Measurements from ENCODE around the gene DIS3L2. TPM values are rescaled to one million over a fixed set of nuclear protein-coding genes. Genes with fewer than 3 reads are reported as not detected.

The DIS3L2 gene
- total and polyA plus RNA-seq, 2 experiments from 2014 or later, result 15.2 to 25.3 TPM

DNA sequence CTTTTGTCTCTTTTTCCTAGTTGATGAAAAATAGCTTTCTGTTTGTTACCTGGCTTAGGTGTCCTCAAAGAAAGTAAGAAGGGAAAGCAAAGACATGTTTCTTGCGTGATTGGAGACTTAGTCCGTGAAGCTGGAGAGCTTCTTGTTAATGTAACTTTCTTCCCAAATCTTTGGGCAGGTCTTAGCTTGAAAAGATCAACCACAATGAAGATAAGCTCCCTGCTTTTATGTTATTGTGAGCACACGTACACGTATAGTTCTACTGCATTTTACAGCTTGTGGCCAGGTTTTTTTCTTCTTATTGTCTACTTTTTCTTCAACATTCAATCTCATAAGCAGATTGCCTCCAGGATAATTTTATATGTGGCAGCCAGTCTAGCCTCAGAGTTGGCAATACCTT lies 99.8 kb downstream of the DIS3L2 start (continued):
- TF ChIP-seq, protein P1, sequence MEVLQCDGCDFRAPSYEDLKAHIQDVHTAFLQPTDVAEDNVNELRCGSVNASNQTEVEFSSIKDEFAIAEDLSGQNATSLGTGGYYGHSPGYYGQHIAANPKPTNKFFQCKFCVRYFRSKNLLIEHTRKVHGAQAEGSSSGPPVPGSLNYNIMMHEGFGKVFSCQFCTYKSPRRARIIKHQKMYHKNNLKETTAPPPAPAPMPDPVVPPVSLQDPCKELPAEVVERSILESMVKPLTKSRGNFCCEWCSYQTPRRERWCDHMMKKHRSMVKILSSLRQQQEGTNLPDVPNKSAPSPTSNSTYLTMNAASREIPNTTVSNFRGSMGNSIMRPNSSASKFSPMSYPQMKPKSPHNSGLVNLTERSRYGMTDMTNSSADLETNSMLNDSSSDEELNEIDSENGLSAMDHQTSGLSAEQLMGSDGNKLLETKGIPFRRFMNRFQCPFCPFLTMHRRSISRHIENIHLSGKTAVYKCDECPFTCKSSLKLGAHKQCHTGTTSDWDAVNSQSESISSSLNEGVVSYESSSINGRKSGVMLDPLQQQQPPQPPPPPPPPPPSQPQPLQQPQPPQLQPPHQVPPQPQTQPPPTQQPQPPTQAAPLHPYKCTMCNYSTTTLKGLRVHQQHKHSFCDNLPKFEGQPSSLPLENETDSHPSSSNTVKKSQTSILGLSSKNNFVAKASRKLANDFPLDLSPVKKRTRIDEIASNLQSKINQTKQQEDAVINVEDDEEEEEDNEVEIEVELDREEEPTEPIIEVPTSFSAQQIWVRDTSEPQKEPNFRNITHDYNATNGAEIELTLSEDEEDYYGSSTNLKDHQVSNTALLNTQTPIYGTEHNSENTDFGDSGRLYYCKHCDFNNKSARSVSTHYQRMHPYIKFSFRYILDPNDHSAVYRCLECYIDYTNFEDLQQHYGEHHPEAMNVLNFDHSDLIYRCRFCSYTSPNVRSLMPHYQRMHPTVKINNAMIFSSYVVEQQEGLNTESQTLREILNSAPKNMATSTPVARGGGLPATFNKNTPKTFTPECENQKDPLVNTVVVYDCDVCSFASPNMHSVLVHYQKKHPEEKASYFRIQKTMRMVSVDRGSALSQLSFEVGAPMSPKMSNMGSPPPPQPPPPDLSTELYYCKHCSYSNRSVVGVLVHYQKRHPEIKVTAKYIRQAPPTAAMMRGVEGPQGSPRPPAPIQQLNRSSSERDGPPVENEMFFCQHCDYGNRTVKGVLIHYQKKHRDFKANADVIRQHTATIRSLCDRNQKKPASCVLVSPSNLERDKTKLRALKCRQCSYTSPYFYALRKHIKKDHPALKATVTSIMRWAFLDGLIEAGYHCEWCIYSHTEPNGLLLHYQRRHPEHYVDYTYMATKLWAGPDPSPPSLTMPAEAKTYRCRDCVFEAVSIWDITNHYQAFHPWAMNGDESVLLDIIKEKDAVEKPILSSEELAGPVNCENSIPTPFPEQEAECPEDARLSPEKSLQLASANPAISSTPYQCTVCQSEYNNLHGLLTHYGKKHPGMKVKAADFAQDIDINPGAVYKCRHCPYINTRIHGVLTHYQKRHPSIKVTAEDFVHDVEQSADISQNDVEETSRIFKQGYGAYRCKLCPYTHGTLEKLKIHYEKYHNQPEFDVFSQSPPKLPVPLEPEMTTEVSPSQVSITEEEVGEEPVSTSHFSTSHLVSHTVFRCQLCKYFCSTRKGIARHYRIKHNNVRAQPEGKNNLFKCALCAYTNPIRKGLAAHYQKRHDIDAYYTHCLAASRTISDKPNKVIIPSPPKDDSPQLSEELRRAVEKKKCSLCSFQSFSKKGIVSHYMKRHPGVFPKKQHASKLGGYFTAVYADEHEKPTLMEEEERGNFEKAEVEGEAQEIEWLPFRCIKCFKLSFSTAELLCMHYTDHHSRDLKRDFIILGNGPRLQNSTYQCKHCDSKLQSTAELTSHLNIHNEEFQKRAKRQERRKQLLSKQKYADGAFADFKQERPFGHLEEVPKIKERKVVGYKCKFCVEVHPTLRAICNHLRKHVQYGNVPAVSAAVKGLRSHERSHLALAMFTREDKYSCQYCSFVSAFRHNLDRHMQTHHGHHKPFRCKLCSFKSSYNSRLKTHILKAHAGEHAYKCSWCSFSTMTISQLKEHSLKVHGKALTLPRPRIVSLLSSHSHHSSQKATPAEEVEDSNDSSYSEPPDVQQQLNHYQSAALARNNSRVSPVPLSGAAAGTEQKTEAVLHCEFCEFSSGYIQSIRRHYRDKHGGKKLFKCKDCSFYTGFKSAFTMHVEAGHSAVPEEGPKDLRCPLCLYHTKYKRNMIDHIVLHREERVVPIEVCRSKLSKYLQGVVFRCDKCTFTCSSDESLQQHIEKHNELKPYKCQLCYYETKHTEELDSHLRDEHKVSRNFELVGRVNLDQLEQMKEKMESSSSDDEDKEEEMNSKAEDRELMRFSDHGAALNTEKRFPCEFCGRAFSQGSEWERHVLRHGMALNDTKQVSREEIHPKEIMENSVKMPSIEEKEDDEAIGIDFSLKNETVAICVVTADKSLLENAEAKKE (CRISPR knock-in tag; IDR thresholded peaks at IDR 0.05), result no peak
- TF ChIP-seq ETS1 (IDR thresholded peaks at IDR 0.05) (no peak), JUNB (IDR thresholded peaks at IDR 0.05; ENCODE audit: unreplicated experiment) (no peak), CREB1 (CRISPR knock-in tag; IDR thresholded peaks at IDR 0.05; ENCODE audit: low read depth) (no peak)

DNA sequence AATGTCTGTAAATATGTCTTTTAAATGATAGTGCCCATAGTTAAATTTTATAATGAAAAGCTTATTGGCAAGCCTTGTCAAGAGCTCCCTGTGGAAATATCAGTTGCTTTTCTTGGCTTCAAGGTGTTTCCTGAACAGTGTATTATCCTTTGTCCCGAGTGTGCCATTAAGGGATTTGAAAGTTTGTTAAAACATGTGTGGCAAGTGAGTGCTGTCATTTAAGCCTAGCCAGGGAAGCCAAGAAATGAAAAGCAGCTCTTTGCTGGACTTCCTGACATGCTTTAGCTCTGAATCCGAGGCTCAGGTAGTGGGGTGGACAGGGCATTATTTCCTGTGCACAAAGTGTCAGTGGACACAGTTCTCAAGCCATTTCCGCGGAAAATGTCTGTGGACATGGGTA lies 111.5 kb downstream of the DIS3L2 start:
- no peaks in the 10 kb centered on the region for H3F3A ChIP-seq (replicated peaks; ENCODE audit: low read depth)
- no peak overlapping the region for H2AFZ ChIP-seq
- Mint-ChIP-seq H3K4me3 (no peak overlapping the region), H3K4me1 (peaks cover 8% of the 10 kb centered on the region; the same call in 2 of the 3 replicates), H3K27ac (no peak overlapping the region), H3K27me3 (ENCODE audit: insufficient read depth, low read depth, poor library complexity) (no peaks in the 10 kb centered on the region), H3K36me3 (ENCODE audit: low read depth) (no peaks in the 10 kb centered on the region), H3K9me3 (no peaks in the 10 kb centered on the region)
- no peaks in the 10 kb centered on the region for H3K36me3 ChIP-seq (ENCODE audit: insufficient read depth)
- no peak overlapping the region for H3K4me2 ChIP-seq
- no peaks in the 10 kb centered on the region for H3K79me2 ChIP-seq (replicated peaks; ENCODE audit: insufficient read depth)
- no peak overlapping the region for H3K4me3 ChIP-seq
- H3K27ac ChIP-seq (ENCODE audit: low read depth), result no peak overlapping the region
- DNase-seq (ENCODE audit: low spot score) (no peak), ATAC-seq (no peak)
- H3K4me1 ChIP-seq (ENCODE audit: insufficient read depth), result no peaks in the 10 kb centered on the region; the same call in 1 of the 2 replicates
- no peaks in the 10 kb centered on the region for H3K27me3 ChIP-seq (ENCODE audit: insufficient read depth)
- H3K9me2 ChIP-seq (ENCODE audit: insufficient read depth), result no peaks in the 10 kb centered on the region
- 0 out of 2 replicates have a peak, but pooled peaks cover 5% of the 10 kb centered on the region for H4K20me1 ChIP-seq (replicated peaks; ENCODE audit: insufficient read depth)
- TF ChIP-seq, protein P2, sequence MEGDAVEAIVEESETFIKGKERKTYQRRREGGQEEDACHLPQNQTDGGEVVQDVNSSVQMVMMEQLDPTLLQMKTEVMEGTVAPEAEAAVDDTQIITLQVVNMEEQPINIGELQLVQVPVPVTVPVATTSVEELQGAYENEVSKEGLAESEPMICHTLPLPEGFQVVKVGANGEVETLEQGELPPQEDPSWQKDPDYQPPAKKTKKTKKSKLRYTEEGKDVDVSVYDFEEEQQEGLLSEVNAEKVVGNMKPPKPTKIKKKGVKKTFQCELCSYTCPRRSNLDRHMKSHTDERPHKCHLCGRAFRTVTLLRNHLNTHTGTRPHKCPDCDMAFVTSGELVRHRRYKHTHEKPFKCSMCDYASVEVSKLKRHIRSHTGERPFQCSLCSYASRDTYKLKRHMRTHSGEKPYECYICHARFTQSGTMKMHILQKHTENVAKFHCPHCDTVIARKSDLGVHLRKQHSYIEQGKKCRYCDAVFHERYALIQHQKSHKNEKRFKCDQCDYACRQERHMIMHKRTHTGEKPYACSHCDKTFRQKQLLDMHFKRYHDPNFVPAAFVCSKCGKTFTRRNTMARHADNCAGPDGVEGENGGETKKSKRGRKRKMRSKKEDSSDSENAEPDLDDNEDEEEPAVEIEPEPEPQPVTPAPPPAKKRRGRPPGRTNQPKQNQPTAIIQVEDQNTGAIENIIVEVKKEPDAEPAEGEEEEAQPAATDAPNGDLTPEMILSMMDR (conservative IDR thresholded peaks at IDR 0.05; ENCODE audit: low read depth in 2 of 2), result no peak
- TF ChIP-seq ETS1 (IDR thresholded peaks at IDR 0.05) (no peak), NANOG (IDR thresholded peaks at IDR 0.05; ENCODE audit: borderline replicate concordance) (no peak), POLR2AphosphoS5 (IDR thresholded peaks at IDR 0.05; ENCODE audit: low read depth) (no peak), REST (IDR thresholded peaks at IDR 0.05; ENCODE audit: unreplicated experiment) (no peak), ZNF114 (CRISPR knock-in tag; IDR thresholded peaks at IDR 0.05) (no peak), EZH2phosphoT487 (IDR thresholded peaks at IDR 0.05; ENCODE audit: unreplicated experiment) (no peak), JUNB (IDR thresholded peaks at IDR 0.05; ENCODE audit: unreplicated experiment) (no peak), CREB1 (CRISPR knock-in tag; IDR thresholded peaks at IDR 0.05; ENCODE audit: low read depth) (no peak)
